ENCODE results near the gene DOK5. TPM values are rescaled to one million over a fixed set of nuclear protein-coding genes. Genes with fewer than 3 reads are reported as not detected.

DOK5 gene
- total RNA-seq, 1 donor from 2014 or later: 38.4 TPM

GRCh38 chr20:54626126-54626525, 150.7 kb downstream of the DOK5 start:
- DNase-seq: no peak
- no peaks in the 10 kb centered on the region for H3K36me3 Mint-ChIP-seq (ENCODE audit: low read depth)
- no peak overlapping the region for H3K27ac Mint-ChIP-seq
- H3K9me3 Mint-ChIP-seq: no peaks in the 10 kb centered on the region
- H3K27me3 Mint-ChIP-seq: no peaks in the 10 kb centered on the region
- intact Hi-C loops (cut with micrococcal nuclease): no loop called here
- no peaks in the 10 kb centered on the region for H3K4me1 Mint-ChIP-seq
- no peak overlapping the region for H3K4me3 Mint-ChIP-seq

- no peak for DNase-seq
- Mint-ChIP-seq H3K4me3 (no peak overlapping the region), H3K36me3 (ENCODE audit: low read depth) (no peaks in the 10 kb centered on the region), H3K27ac (no peak overlapping the region), H3K27me3 (no peaks in the 10 kb centered on the region), H3K4me1 (no peaks in the 10 kb centered on the region), H3K9me3 (no peaks in the 10 kb centered on the region)
- intact Hi-C loops (cut with micrococcal nuclease): no loop called here
These were observed 154.2 kb downstream of the DOK5 start for GRCh38 chr20:54629632-54630031.

GRCh38 chr20:54630582-54630981, 155.2 kb downstream of the DOK5 start:
- no peak for DNase-seq
- no peaks in the 10 kb centered on the region for H3K4me1 Mint-ChIP-seq
- no peaks in the 10 kb centered on the region for H3K9me3 Mint-ChIP-seq
- H3K27ac Mint-ChIP-seq: no peak overlapping the region
- no peak overlapping the region for H3K4me3 Mint-ChIP-seq
- H3K27me3 Mint-ChIP-seq: no peaks in the 10 kb centered on the region
- H3K36me3 Mint-ChIP-seq (ENCODE audit: low read depth): no peaks in the 10 kb centered on the region
- intact Hi-C loops (cut with micrococcal nuclease): no loop called here

- H3K9me3 Mint-ChIP-seq: no peaks in the 10 kb centered on the region
- H3K4me1 Mint-ChIP-seq: no peaks in the 10 kb centered on the region
- no peaks in the 10 kb centered on the region for H3K27me3 Mint-ChIP-seq
- no peak overlapping the region for H3K27ac Mint-ChIP-seq
- H3K4me3 Mint-ChIP-seq: no peak overlapping the region
- intact Hi-C loops (cut with micrococcal nuclease): no loop called here
- DNase-seq: no peak
- no peaks in the 10 kb centered on the region for H3K36me3 Mint-ChIP-seq (ENCODE audit: low read depth)
These were observed 155.7 kb downstream of the DOK5 start for GRCh38 chr20:54631059-54631458.

GRCh38 chr20:54633374-54634355, 158.3 kb downstream of the DOK5 start:
- no peak overlapping the region for H3K4me3 Mint-ChIP-seq
- H3K27ac Mint-ChIP-seq: no peak overlapping the region
- no peaks in the 10 kb centered on the region for H3K4me1 Mint-ChIP-seq
- H3K36me3 Mint-ChIP-seq (ENCODE audit: low read depth): no peaks in the 10 kb centered on the region
- intact Hi-C loops (cut with micrococcal nuclease): no loop called here
- H3K27me3 Mint-ChIP-seq: no peaks in the 10 kb centered on the region
- DNase-seq: no peak
- no peaks in the 10 kb centered on the region for H3K9me3 Mint-ChIP-seq

GRCh38 chr20:54636575-54636974, 161.2 kb downstream of the DOK5 start:
- no peak for DNase-seq
- no peaks in the 10 kb centered on the region for H3K36me3 Mint-ChIP-seq (ENCODE audit: low read depth)
- no peaks in the 10 kb centered on the region for H3K9me3 Mint-ChIP-seq
- no peaks in the 10 kb centered on the region for H3K4me1 Mint-ChIP-seq
- H3K27ac Mint-ChIP-seq: no peak overlapping the region
- H3K4me3 Mint-ChIP-seq: no peak overlapping the region
- H3K27me3 Mint-ChIP-seq: no peaks in the 10 kb centered on the region
- intact Hi-C loops (cut with micrococcal nuclease): no loop called here

GRCh38 chr20:54639941-54640340, 164.5 kb downstream of the DOK5 start:
- Mint-ChIP-seq H3K4me1 (no peaks in the 10 kb centered on the region), H3K36me3 (ENCODE audit: low read depth) (no peaks in the 10 kb centered on the region), H3K9me3 (no peaks in the 10 kb centered on the region), H3K4me3 (no peak overlapping the region), H3K27ac (no peak overlapping the region), H3K27me3 (no peaks in the 10 kb centered on the region)
- intact Hi-C loops (cut with micrococcal nuclease): no loop called here
- DNase-seq: no peak

- Mint-ChIP-seq H3K27me3 (no peaks in the 10 kb centered on the region), H3K36me3 (ENCODE audit: low read depth) (no peaks in the 10 kb centered on the region), H3K9me3 (no peaks in the 10 kb centered on the region), H3K4me3 (no peak overlapping the region), H3K4me1 (no peaks in the 10 kb centered on the region), H3K27ac (no peak overlapping the region)
- no peak for DNase-seq
- intact Hi-C loops (cut with micrococcal nuclease): no loop called here
These were observed 165.4 kb downstream of the DOK5 start for GRCh38 chr20:54640800-54641199.

GRCh38 chr20:54642864-54643667, 167.7 kb downstream of the DOK5 start:
- H3K27ac Mint-ChIP-seq: no peak overlapping the region
- intact Hi-C loops (cut with micrococcal nuclease): no loop called here
- H3K36me3 Mint-ChIP-seq (ENCODE audit: low read depth): no peaks in the 10 kb centered on the region
- no peak overlapping the region for H3K4me3 Mint-ChIP-seq
- peaks cover 2% of the 10 kb centered on the region for H3K4me1 Mint-ChIP-seq
- H3K27me3 Mint-ChIP-seq: no peaks in the 10 kb centered on the region
- DNase-seq: no peak
- H3K9me3 Mint-ChIP-seq: no peaks in the 10 kb centered on the region

GRCh38 chr20:54643761-54644160, 168.4 kb downstream of the DOK5 start:
- H3K4me3 Mint-ChIP-seq: no peak overlapping the region
- DNase-seq: no peak
- H3K36me3 Mint-ChIP-seq (ENCODE audit: low read depth): no peaks in the 10 kb centered on the region
- H3K9me3 Mint-ChIP-seq: no peaks in the 10 kb centered on the region
- H3K4me1 Mint-ChIP-seq: peaks cover 2% of the 10 kb centered on the region
- intact Hi-C loops (cut with micrococcal nuclease): no loop called here
- H3K27me3 Mint-ChIP-seq: no peaks in the 10 kb centered on the region
- no peak overlapping the region for H3K27ac Mint-ChIP-seq

GRCh38 chr20:54645445-54646155, 170.2 kb downstream of the DOK5 start:
- peaks cover 2% of the 10 kb centered on the region for H3K4me1 Mint-ChIP-seq
- no peak overlapping the region for H3K4me3 Mint-ChIP-seq
- no peaks in the 10 kb centered on the region for H3K36me3 Mint-ChIP-seq (ENCODE audit: low read depth)
- DNase-seq: no peak
- H3K9me3 Mint-ChIP-seq: no peaks in the 10 kb centered on the region
- intact Hi-C loops (cut with micrococcal nuclease): loop anchor here (5.0 kb wide), 1 partner anchor 438 kb away; the partner anchor contains the start of gene PFDN4
- no peak overlapping the region for H3K27ac Mint-ChIP-seq
- H3K27me3 Mint-ChIP-seq: no peaks in the 10 kb centered on the region

- H3K4me3 Mint-ChIP-seq: no peak overlapping the region
- no peaks in the 10 kb centered on the region for H3K27me3 Mint-ChIP-seq
- H3K27ac Mint-ChIP-seq: no peak overlapping the region
- no peak for DNase-seq
- intact Hi-C loops (cut with micrococcal nuclease): loop anchor here (5.0 kb wide), 1 partner anchor 439 kb away; the partner anchor contains the start of gene PFDN4
- peaks cover 2% of the 10 kb centered on the region for H3K4me1 Mint-ChIP-seq
- H3K36me3 Mint-ChIP-seq (ENCODE audit: low read depth): no peaks in the 10 kb centered on the region
- no peaks in the 10 kb centered on the region for H3K9me3 Mint-ChIP-seq
These were observed 170.7 kb downstream of the DOK5 start for GRCh38 chr20:54646156-54646517.

- Mint-ChIP-seq H3K4me1 (peaks cover 2% of the 10 kb centered on the region), H3K9me3 (no peaks in the 10 kb centered on the region), H3K27me3 (no peaks in the 10 kb centered on the region), H3K36me3 (ENCODE audit: low read depth) (no peaks in the 10 kb centered on the region), H3K27ac (no peak overlapping the region), H3K4me3 (no peak overlapping the region)
- intact Hi-C loops (cut with micrococcal nuclease): loop anchor here (1.0 to 5.0 kb wide), 3 partner anchors 428 to 552 kb away; partner anchors contain the start of gene PFDN4
- no peak for DNase-seq
These were observed 173.2 kb downstream of the DOK5 start for GRCh38 chr20:54648421-54649142.
